B cell (primary cell): ENCODE measurements around the gene SOX18. TPM values are rescaled to one million over a fixed set of nuclear protein-coding genes. Genes with fewer than 3 reads are reported as not detected.
A peak's percentile ranks its signal among the peaks of the same experiment; 100 is the strongest.

Experiments
- ATAC-seq: fragments of 200-7000 bp; cut with Tn5 transposase; one replicate; pipeline ENCODE4 v1.10.0; 2021; ENCODE audit warnings: low read depth, mild to moderate bottlenecking, moderate number of reproducible peaks, moderate library complexity
- CTCF ChIA-PET: fragments of 350-600 bp; sonication (Branson Sonifier 250); formaldehyde crosslinking; loops from one replicate; lab custom pipeline; 2021; ENCODE audit warnings: antibody characterized with exemption, inconsistent platforms; lab: Charles Lee
- POLR2A ChIA-PET: fragments of 350-600 bp; sonication (Branson Sonifier 250); formaldehyde crosslinking; loops from one replicate; lab custom pipeline; 2021; ENCODE audit warnings: antibody characterized with exemption; lab: Charles Lee
- DNase-seq: peaks from one replicate; pipeline ENCODE4 v3.0.0; 2013
- H2AFZ ChIP-seq: 2 replicates; pipeline ENCODE4 v1.6.1; 2012; ENCODE audit warnings: mild to moderate bottlenecking, low read depth, low read length; ENCODE audit not compliant: insufficient read depth, poor library complexity, severe bottlenecking
- H3K27ac ChIP-seq, 2 donors: 1 replicate in 1 of 2; 2 replicates in 1 of 2; pipeline ENCODE4 v1.5.1; 2012 to 2013; ENCODE audit warnings: low read length in 2 of 2, mild to moderate bottlenecking in 2 of 2, moderate library complexity in 1 of 2
- H3K27me3 ChIP-seq, 4 experiments: fragments of 200-600 bp in 1 of 4; sonication (generic) in 1 of 4; replicated peaks in 1 of 4; 1 replicate in 2 of 4; 2 replicates in 2 of 4; pipeline versions ENCODE4 v1.6.1 to v1.7.0; 2013 to 2016; ENCODE audit warnings: low read length in 3 of 4, mild to moderate bottlenecking in 2 of 4, mixed read lengths in 1 of 4, moderate library complexity in 1 of 4; ENCODE audit not compliant: insufficient read depth in 4 of 4, control insufficient read depth in 3 of 4; ENCODE audit errors: control extremely low read depth in 1 of 4
- H3K36me3 ChIP-seq, 2 experiments: replicated peaks in 1 of 2; 1 replicate in 1 of 2; 2 replicates in 1 of 2; pipeline versions ENCODE4 v1.6.1 to v1.7.1; 2013; ENCODE audit warnings: low read length in 1 of 2; ENCODE audit not compliant: insufficient read depth in 2 of 2, control insufficient read depth in 1 of 2; ENCODE audit errors: control extremely low read depth in 1 of 2, extremely low read depth in 1 of 2
- H3K4me1 ChIP-seq, 2 donors: fragments of 200-600 bp in 1 of 2; sonication (generic) in 1 of 2; 1 replicate in 1 of 2; 2 replicates in 1 of 2; pipeline versions ENCODE4 v1.5.1 to v1.6.1; 2013 to 2017; ENCODE audit warnings: low read length in 2 of 2; ENCODE audit not compliant: control insufficient read depth in 2 of 2, insufficient read depth in 2 of 2
- H3K4me2 ChIP-seq: replicated peaks from 2 replicates; pipeline ENCODE3; 2012; ENCODE audit warnings: mild to moderate bottlenecking, low read depth, low read length; ENCODE audit not compliant: poor library complexity, severe bottlenecking
- H3K4me3 ChIP-seq, 5 experiments: fragments of 200-600 bp in 1 of 5; sonication (generic) in 1 of 5; 1 replicate in 3 of 5; 2 replicates in 2 of 5; pipeline versions ENCODE4 v1.5.1 to v1.7.0; 2011 to 2016; ENCODE audit warnings: low read length in 4 of 5, mild to moderate bottlenecking in 4 of 5, low read depth in 2 of 5, control low read depth in 1 of 5, moderate library complexity in 1 of 5; ENCODE audit not compliant: insufficient read depth in 1 of 5; ENCODE audit errors: control extremely low read depth in 1 of 5, extremely low read depth in 1 of 5
- H3K79me2 ChIP-seq: fragments of 200-600 bp; sonication (generic); one replicate; pipeline ENCODE4 v1.6.0; 2016; ENCODE audit warnings: low read length; ENCODE audit not compliant: control insufficient read depth, insufficient read depth
- H3K9ac ChIP-seq: fragments of 200-600 bp; sonication (generic); 2 replicates; pipeline ENCODE4 v1.6.1; 2017; ENCODE audit warnings: mild to moderate bottlenecking, low read length, moderate library complexity
- H3K9me3 ChIP-seq, 3 donors: one replicate each; pipeline versions ENCODE4 v1.6.1 to v1.7.1; 2013; ENCODE audit warnings: low read length in 2 of 3; ENCODE audit not compliant: control insufficient read depth in 2 of 3, insufficient read depth in 1 of 3; ENCODE audit errors: control extremely low read depth in 1 of 3
- H4K20me1 ChIP-seq: 2 replicates; pipeline ENCODE4 v1.6.0; 2012; ENCODE audit warnings: mild to moderate bottlenecking, low read length; ENCODE audit not compliant: insufficient read depth, control insufficient read depth, poor library complexity, severe bottlenecking
- H3K27ac Mint-ChIP-seq: one replicate; pipeline ENCODE4 v1.8.0; 2021; ENCODE audit warnings: mixed read lengths
- H3K27me3 Mint-ChIP-seq: one replicate; pipeline ENCODE4 v1.8.0; 2021; ENCODE audit warnings: mixed read lengths
- H3K4me1 Mint-ChIP-seq: one replicate; pipeline ENCODE4 v1.8.0; 2021; ENCODE audit warnings: mixed read lengths
- H3K4me3 Mint-ChIP-seq: one replicate; pipeline ENCODE4 v1.8.0; 2021; ENCODE audit warnings: mixed read lengths
- H3K9me3 Mint-ChIP-seq: one replicate; pipeline ENCODE4 v1.8.0; 2022; ENCODE audit warnings: mixed read lengths; ENCODE audit not compliant: insufficient read depth
- EZH2 ChIP-seq: IDR thresholded peaks from 2 replicates; pipeline ENCODE4 v1.6.1; 2012; ENCODE audit warnings: borderline replicate concordance, low read depth, mild to moderate bottlenecking, moderate library complexity, low read length; ENCODE audit not compliant: insufficient read depth, poor library complexity, severe bottlenecking
- WGBS: methylation state at CpG from one replicate; pipeline ENCODE4 v1.1.5; 2013; ENCODE audit warnings: missing lambda C conversion rate; ENCODE audit not compliant: insufficient coverage; 5-methylcytosine and 5-hydroxymethylcytosine counted together
- intact Hi-C: fragments of 100-400 bp; cut with micrococcal nuclease; formaldehyde crosslinking; loops from one replicate; pipeline ENCODE4 v1.10.0; 2022
- polyA plus RNA-seq: library from polyadenylated mRNA; depleted of rRNA; stranded (reverse); fragments of >200 nt; gene quantifications from 2 replicates; pipeline ENCODE4 v1.2.3, GENCODE V29; 2012
- total RNA-seq, 2 donors: library from RNA; stranded (reverse); fragments of 120-200 nt in 1 of 2; gene quantifications; 1 replicate in 1 of 2; 2 replicates in 1 of 2; pipeline versions ENCODE4 v1.2.3 to v1.2.4, GENCODE V29; 2013 to 2022
- TF ChIP-seq, protein P1 (sequence below): fragments of 200-600 bp; IDR thresholded peaks from one replicate; pipeline ENCODE4 v1.8.0; 2022; ENCODE audit warnings: antibody characterized with exemption, mild to moderate bottlenecking

The SOX18 gene
- total and polyA plus RNA-seq, 2 donors (not counting 1 experiment from before 2014, with no cell fraction given) = not detected

DNA sequence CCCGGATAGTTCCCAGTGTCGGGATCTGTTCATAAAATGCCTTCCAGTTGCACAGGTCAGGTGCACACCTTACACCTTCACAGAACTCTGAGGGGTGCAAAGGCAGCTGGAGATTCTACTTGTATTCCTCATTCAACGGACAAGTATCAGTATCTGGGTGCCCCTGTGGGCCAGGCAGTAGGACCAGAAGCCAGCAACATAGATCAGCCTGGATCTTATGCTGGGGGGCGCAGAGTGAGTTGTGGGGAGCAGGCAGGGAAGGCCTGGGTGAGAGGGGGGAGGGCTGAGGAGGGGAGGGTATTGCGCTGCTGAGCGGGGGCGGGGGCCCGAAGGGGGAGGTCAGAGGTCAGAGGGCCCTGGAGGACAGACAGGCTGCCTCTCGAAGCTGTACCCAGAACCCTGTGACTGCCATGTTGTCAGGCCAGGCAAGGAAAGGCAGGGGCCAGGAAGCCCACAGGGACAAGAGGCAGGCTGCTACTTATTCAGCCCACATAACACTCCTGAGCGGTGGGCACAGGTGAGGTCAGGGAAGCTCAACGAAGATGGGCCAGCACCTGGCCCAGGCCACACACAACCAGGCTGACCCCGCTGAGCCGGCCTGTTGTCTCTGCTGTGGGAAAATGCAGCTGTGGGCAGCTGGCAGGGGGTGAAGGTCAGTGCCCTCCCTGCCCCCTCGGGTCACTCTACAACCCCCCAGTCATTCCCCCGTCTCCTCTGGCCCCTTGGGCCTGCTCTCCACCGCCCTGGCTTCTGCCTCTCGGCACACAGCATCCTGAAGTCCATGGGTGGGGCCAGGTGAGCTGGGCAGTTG is 31.6 kb upstream of the SOX18 start:
- peak overlapping the region; percentile 93 for H3K27ac Mint-ChIP-seq
- peak overlapping the region; percentile 87 for H3K4me3 Mint-ChIP-seq
- peaks cover 50 to 68% of the 10 kb centered on the region in 2 donors for H3K4me1 ChIP-seq
- peaks cover 17% of the 10 kb centered on the region for H3K79me2 ChIP-seq
- 81% methylated on average over 14 of the region's 17 CpGs for WGBS
- peaks cover 41% of the 10 kb centered on the region for H4K20me1 ChIP-seq
- no peak for DNase-seq
- H3K4me1 Mint-ChIP-seq = peaks cover 53% of the 10 kb centered on the region
- H3K4me2 ChIP-seq = peak overlapping the region; percentile 96
- H3K9me3 Mint-ChIP-seq = no peaks in the 10 kb centered on the region
- peak overlapping the region; percentile 69 to 94 for H3K27ac ChIP-seq
- ATAC-seq = no peak
- no peak for TF ChIP-seq EZH2
- TF ChIP-seq, protein P1, sequence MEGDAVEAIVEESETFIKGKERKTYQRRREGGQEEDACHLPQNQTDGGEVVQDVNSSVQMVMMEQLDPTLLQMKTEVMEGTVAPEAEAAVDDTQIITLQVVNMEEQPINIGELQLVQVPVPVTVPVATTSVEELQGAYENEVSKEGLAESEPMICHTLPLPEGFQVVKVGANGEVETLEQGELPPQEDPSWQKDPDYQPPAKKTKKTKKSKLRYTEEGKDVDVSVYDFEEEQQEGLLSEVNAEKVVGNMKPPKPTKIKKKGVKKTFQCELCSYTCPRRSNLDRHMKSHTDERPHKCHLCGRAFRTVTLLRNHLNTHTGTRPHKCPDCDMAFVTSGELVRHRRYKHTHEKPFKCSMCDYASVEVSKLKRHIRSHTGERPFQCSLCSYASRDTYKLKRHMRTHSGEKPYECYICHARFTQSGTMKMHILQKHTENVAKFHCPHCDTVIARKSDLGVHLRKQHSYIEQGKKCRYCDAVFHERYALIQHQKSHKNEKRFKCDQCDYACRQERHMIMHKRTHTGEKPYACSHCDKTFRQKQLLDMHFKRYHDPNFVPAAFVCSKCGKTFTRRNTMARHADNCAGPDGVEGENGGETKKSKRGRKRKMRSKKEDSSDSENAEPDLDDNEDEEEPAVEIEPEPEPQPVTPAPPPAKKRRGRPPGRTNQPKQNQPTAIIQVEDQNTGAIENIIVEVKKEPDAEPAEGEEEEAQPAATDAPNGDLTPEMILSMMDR = no peak
- peaks cover 5% of the 10 kb centered on the region for H3K27me3 Mint-ChIP-seq
- ChIA-PET POLR2A (interaction anchor here (0.9 to 5.5 kb wide), 5 partner anchors 15 to 43 kb away, joined by 3 to 55 read pairs (median 7); partner anchors contain the start of gene TCEA2), CTCF (interaction anchor here (2.1 to 11.8 kb wide), 5 partner anchors 11 to 41 kb away, joined by 4 to 220 read pairs (median 41); partner anchors contain the start of gene TCEA2)
- H2AFZ ChIP-seq = peak overlapping the region; percentile 65
- H3K9ac ChIP-seq = peak overlapping the region; percentile 72
- intact Hi-C loops = loop anchor here (5.0 kb wide), 1 partner anchor 99 kb away; the partner anchor contains the start of gene PRPF6
- H3K4me3 ChIP-seq = peak overlapping the region; percentile 42 to 70 (median 63)
- H3K27me3 ChIP-seq = peaks cover 0 to 11% (median 3%) of the 10 kb centered on the region in 4 experiments
- H3K36me3 ChIP-seq = peaks cover 0 to 5% of the 10 kb centered on the region in 2 experiments
- H3K9me3 ChIP-seq = no peaks in the 10 kb centered on the region
